Uterus (tissue), 2 donors: ENCODE measurements around the gene CPED1.

ENCODE experiments used
- POLR2A ChIP-seq, 2 donors: fragments of 450-650 bp; IDR thresholded peaks; one replicate each; pipeline ENCODE4 v1.6.1; 2016; ENCODE audit warnings: antibody characterized with exemption in 2 of 2, mild to moderate bottlenecking in 1 of 2, moderate library complexity in 1 of 2
- TF ChIP-seq, protein P1 (sequence below), 4 experiments: fragments of 200-600 bp in 2 of 4; fragments of 450-650 bp in 2 of 4; sonication (generic) in 2 of 4; IDR thresholded peaks; one replicate each; pipeline ENCODE4 v1.5.1; 2016 to 2019; ENCODE audit warnings: antibody characterized with exemption in 4 of 4, mild to moderate bottlenecking in 2 of 4, moderate library complexity in 1 of 4

- TF ChIP-seq, protein P1, sequence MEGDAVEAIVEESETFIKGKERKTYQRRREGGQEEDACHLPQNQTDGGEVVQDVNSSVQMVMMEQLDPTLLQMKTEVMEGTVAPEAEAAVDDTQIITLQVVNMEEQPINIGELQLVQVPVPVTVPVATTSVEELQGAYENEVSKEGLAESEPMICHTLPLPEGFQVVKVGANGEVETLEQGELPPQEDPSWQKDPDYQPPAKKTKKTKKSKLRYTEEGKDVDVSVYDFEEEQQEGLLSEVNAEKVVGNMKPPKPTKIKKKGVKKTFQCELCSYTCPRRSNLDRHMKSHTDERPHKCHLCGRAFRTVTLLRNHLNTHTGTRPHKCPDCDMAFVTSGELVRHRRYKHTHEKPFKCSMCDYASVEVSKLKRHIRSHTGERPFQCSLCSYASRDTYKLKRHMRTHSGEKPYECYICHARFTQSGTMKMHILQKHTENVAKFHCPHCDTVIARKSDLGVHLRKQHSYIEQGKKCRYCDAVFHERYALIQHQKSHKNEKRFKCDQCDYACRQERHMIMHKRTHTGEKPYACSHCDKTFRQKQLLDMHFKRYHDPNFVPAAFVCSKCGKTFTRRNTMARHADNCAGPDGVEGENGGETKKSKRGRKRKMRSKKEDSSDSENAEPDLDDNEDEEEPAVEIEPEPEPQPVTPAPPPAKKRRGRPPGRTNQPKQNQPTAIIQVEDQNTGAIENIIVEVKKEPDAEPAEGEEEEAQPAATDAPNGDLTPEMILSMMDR (IDR thresholded peaks at IDR 0.05): no peak
- no peak for TF ChIP-seq POLR2A (IDR thresholded peaks at IDR 0.05)
Observed at GRCh38 chr7:121012170-121012874, 23.8 kb downstream of the CPED1 start.
